ENCODE data around the gene OCA2.
"Not testable (repeated sequence)": the region's sequence is repeated elsewhere in the genome, so short reads cannot be mapped to it uniquely, and the experiment has no call there.

Gene OCA2

GRCh38 chr15:27866505-27867165, 232.5 kb downstream of the OCA2 start:
- no peak for DNase-seq

GRCh38 chr15:27865926-27866325, 233.2 kb downstream of the OCA2 start:
- no peak for DNase-seq

GRCh38 chr15:27865323-27865922, 233.7 kb downstream of the OCA2 start:
- no peak for DNase-seq

GRCh38 chr15:27864719-27865118, 234.4 kb downstream of the OCA2 start:
- no peak for DNase-seq

GRCh38 chr15:27864086-27864485, 235.0 kb downstream of the OCA2 start:
- DNase-seq: no peak

GRCh38 chr15:27863000-27863399, 236.1 kb downstream of the OCA2 start:
- no peak for DNase-seq

- DNase-seq: no peak
Measured at GRCh38 chr15:27861171-27861570, 237.9 kb downstream of the OCA2 start.

GRCh38 chr15:27855137-27855536, 244.0 kb downstream of the OCA2 start:
- DNase-seq: no peak

- no peak for DNase-seq
Measured at GRCh38 chr15:27854601-27855000, 244.5 kb downstream of the OCA2 start.

GRCh38 chr15:27853624-27854455, 245.3 kb downstream of the OCA2 start:
- DNase-seq: no peak

GRCh38 chr15:27851858-27852210, 247.3 kb downstream of the OCA2 start:
- no peak for DNase-seq

GRCh38 chr15:27850981-27851857, 247.9 kb downstream of the OCA2 start:
- no peak for DNase-seq

GRCh38 chr15:27850050-27850449, 249.1 kb downstream of the OCA2 start:
- no peak for DNase-seq

- DNase-seq: not testable (repeated sequence)
Measured at GRCh38 chr15:27848936-27849335, 250.2 kb downstream of the OCA2 start.

GRCh38 chr15:27847775-27848710, 251.1 kb downstream of the OCA2 start:
- no peak for DNase-seq

GRCh38 chr15:27846722-27847395, 252.3 kb downstream of the OCA2 start:
- DNase-seq: no peak

- no peak for DNase-seq
Measured at GRCh38 chr15:27845535-27846369, 253.4 kb downstream of the OCA2 start.

- DNase-seq: no peak
Measured at GRCh38 chr15:27844018-27844666, 255.0 kb downstream of the OCA2 start.

- no peak for DNase-seq
Measured at GRCh38 chr15:27843146-27843545, 256.0 kb downstream of the OCA2 start.

GRCh38 chr15:27842526-27842925, 256.6 kb downstream of the OCA2 start:
- no peak for DNase-seq
